SU-DHL-6 (cell line): ENCODE measurements around the gene OGFOD2.
"Not testable (repeated sequence)": the region's sequence is repeated elsewhere in the genome, so short reads cannot be mapped to it uniquely, and the experiment has no call there.

Source experiments
- H2AFZ ChIP-seq: fragments of 200-600 bp; sonication (generic); 2 replicates; pipeline ENCODE4 v1.6.1; 2014; ENCODE audit warnings: low read depth, mild to moderate bottlenecking, moderate library complexity, mixed read lengths, antibody characterized with exemption, low read length; ENCODE audit not compliant: severe bottlenecking
- H3F3A ChIP-seq: fragments of 200-600 bp; shearing (Covaris generic); 2 replicates; pipeline ENCODE4 v1.6.0; 2016; ENCODE audit warnings: antibody characterized with exemption, mild to moderate bottlenecking; ENCODE audit not compliant: insufficient read depth
- H3K27ac ChIP-seq: fragments of 200-600 bp; sonication (generic); 2 replicates; pipeline ENCODE4 v1.5.1; 2016; ENCODE audit warnings: low read depth, mild to moderate bottlenecking, low read length, moderate library complexity, mixed read lengths
- H3K27me3 ChIP-seq: fragments of 200-600 bp; sonication (generic), shearing (Covaris generic); 2 replicates; pipeline ENCODE4 v1.6.0; 2014; ENCODE audit warnings: mild to moderate bottlenecking, low read length
- H3K36me3 ChIP-seq: fragments of 200-600 bp; sonication (generic); 2 replicates; pipeline ENCODE4 v1.6.1; 2014; ENCODE audit warnings: mild to moderate bottlenecking, low read length, mixed read lengths
- H3K4me2 ChIP-seq: fragments of 300-600, 200-600 bp; shearing (Covaris generic), sonication (generic); 2 replicates; pipeline ENCODE4 v1.6.0; 2014; ENCODE audit warnings: low read length, low read depth, mild to moderate bottlenecking; ENCODE audit not compliant: poor library complexity, severe bottlenecking
- H3K4me3 ChIP-seq: fragments of 200-600 bp; sonication (generic); 2 replicates; pipeline ENCODE4 v1.5.1; 2014; ENCODE audit warnings: antibody characterized with exemption, low read length, mild to moderate bottlenecking, mixed read lengths; ENCODE audit not compliant: insufficient read depth, poor library complexity, severe bottlenecking
- H3K79me2 ChIP-seq: fragments of 200-600 bp; sonication (generic); 2 replicates; pipeline ENCODE4 v1.6.1; 2014; ENCODE audit warnings: mild to moderate bottlenecking, low read length, moderate library complexity; ENCODE audit not compliant: insufficient read depth
- H3K9ac ChIP-seq: fragments of 200-600 bp; sonication (generic); 2 replicates; pipeline ENCODE4 v1.7.0; 2014; ENCODE audit warnings: mild to moderate bottlenecking, low read length
- H3K9me2 ChIP-seq: fragments of 200-600 bp; sonication (generic); replicated peaks from 2 replicates; pipeline ENCODE4 v1.6.1; 2014; ENCODE audit warnings: low read length; ENCODE audit not compliant: insufficient read depth
- H3K9me3 ChIP-seq: fragments of 200-600 bp; sonication (generic); 2 replicates; pipeline ENCODE4 v1.6.1; 2014; ENCODE audit warnings: low read length, mixed read lengths; ENCODE audit not compliant: insufficient read depth
- H4K20me1 ChIP-seq: fragments of 200-600 bp; sonication (generic); 2 replicates; pipeline ENCODE4 v1.6.1; 2014; ENCODE audit warnings: low read depth, mild to moderate bottlenecking, antibody characterized with exemption, low read length, moderate library complexity, mixed read lengths
- CTCF ChIP-seq: fragments of 200-600 bp; sonication (generic); IDR thresholded peaks from one replicate; pipeline ENCODE4 v1.5.1; 2017; ENCODE audit warnings: antibody characterized with exemption, mild to moderate bottlenecking, low read length, moderate library complexity; ENCODE audit not compliant: insufficient read depth, poor library complexity, severe bottlenecking
- EZH2phosphoT487 ChIP-seq: fragments of 200-600 bp; sonication (generic), shearing (Covaris generic); conservative IDR thresholded peaks from 2 replicates; pipeline ENCODE4 v1.6.1; 2018; ENCODE audit warnings: mild to moderate bottlenecking, antibody characterized with exemption, low read length, moderate library complexity, mixed read lengths

Gene OGFOD2

GRCh38 chr12:123013185-123014095 is 38.4 kb downstream of the OGFOD2 start:
- no peaks in the 10 kb centered on the region for H3F3A ChIP-seq
- no peak overlapping the region for H2AFZ ChIP-seq
- no peaks in the 10 kb centered on the region for H3K9me3 ChIP-seq
- no peaks in the 10 kb centered on the region for H4K20me1 ChIP-seq
- H3K79me2 ChIP-seq: no peaks in the 10 kb centered on the region
- H3K4me2 ChIP-seq: no peak overlapping the region
- H3K4me3 ChIP-seq: no peak overlapping the region
- H3K36me3 ChIP-seq: no peaks in the 10 kb centered on the region
- TF ChIP-seq EZH2phosphoT487 (no peak), CTCF (no peak)
- no peaks in the 10 kb centered on the region for H3K9me2 ChIP-seq
- H3K9ac ChIP-seq: no peak overlapping the region
- H3K27me3 ChIP-seq: no peaks in the 10 kb centered on the region
- no peak overlapping the region for H3K27ac ChIP-seq

- not testable (repeated sequence) for H3K4me3 ChIP-seq, H3K9me2 ChIP-seq, H3K4me2 ChIP-seq, H3F3A ChIP-seq, H3K27me3 ChIP-seq, H3K36me3 ChIP-seq, H3K9me3 ChIP-seq, H2AFZ ChIP-seq, H4K20me1 ChIP-seq, H3K79me2 ChIP-seq, H3K9ac ChIP-seq, H3K27ac ChIP-seq
Observed at GRCh38 chr12:123014473-123014872, 39.4 kb downstream of the OGFOD2 start.

DNA sequence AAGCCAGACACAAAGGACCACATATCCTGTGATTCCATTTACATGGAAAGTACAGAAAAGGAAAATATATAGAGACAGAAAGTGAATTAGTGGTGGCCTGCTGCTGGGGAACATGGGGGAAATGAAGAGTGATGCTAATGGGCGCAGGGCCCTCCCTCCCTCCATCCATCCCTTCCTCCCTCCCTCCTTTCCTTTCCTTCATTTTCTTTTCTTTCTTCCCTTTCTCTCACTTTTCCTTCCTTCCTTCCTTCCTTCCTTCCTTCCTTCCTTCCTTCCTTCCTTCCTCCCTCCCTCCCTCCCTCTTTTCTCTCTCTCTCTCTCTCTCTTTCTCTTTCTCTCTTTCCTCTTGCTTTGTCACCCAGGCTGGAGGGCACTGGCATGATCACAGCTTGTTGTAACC is 42.7 kb downstream of the OGFOD2 start:
- no peaks in the 10 kb centered on the region for H3K79me2 ChIP-seq
- H3K9ac ChIP-seq: no peak overlapping the region
- H4K20me1 ChIP-seq: no peaks in the 10 kb centered on the region
- no peak overlapping the region for H3K27ac ChIP-seq
- no peak for TF ChIP-seq CTCF
- no peak for TF ChIP-seq EZH2phosphoT487
- no peaks in the 10 kb centered on the region for H3K27me3 ChIP-seq
- no peaks in the 10 kb centered on the region for H3K9me2 ChIP-seq
- H3K4me3 ChIP-seq: no peak overlapping the region
- no peaks in the 10 kb centered on the region for H3F3A ChIP-seq
- no peak overlapping the region for H2AFZ ChIP-seq
- H3K9me3 ChIP-seq: no peaks in the 10 kb centered on the region
- H3K4me2 ChIP-seq: no peak overlapping the region
- no peaks in the 10 kb centered on the region for H3K36me3 ChIP-seq

- Histone ChIP-seq H3F3A (no peaks in the 10 kb centered on the region), H3K9me3 (no peaks in the 10 kb centered on the region), H3K9me2 (no peaks in the 10 kb centered on the region), H2AFZ (no peak overlapping the region), H3K4me2 (no peak overlapping the region), H3K9ac (no peak overlapping the region), H3K4me3 (no peak overlapping the region), H3K79me2 (no peaks in the 10 kb centered on the region), H3K36me3 (no peaks in the 10 kb centered on the region), H4K20me1 (no peaks in the 10 kb centered on the region), H3K27me3 (no peaks in the 10 kb centered on the region), H3K27ac (no peak overlapping the region)
- TF ChIP-seq CTCF: no peak
- no peak for TF ChIP-seq EZH2phosphoT487
Observed at GRCh38 chr12:123019841-123020138, 44.7 kb downstream of the OGFOD2 start.
